AG09319 (cell line): ENCODE data around the gene ATF6B.
A peak's percentile ranks its signal among the peaks of the same experiment; 100 is the strongest.

Experiments used
- DNase-seq: peaks from one replicate; pipeline ENCODE4 v3.0.0-alpha.2; 2010; ENCODE audit warnings: low read depth; ENCODE audit errors: extremely low read depth
- TF ChIP-seq, protein P1 (sequence below): IDR thresholded peaks from 2 replicates; pipeline ENCODE4 v1.5.1; 2011; ENCODE audit warnings: low read depth, mild to moderate bottlenecking, inconsistent platforms, low read length, moderate library complexity

The ATF6B gene

DNA sequence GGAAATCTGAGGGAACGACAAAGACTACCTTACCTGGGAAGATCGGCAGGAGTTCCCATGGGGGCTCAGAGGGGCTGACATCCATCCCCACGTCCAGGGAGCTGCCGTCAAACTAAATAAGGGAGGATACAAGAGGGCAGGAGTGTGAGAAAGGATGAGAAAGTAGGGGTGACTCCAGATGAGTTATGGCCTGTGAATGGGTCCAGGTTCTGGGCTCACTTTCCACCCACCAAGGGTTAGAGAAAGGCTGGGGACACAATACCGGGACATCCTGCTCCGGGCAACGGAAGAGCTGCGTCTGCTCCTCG is 683 bp downstream of the ATF6B start:
- no peak for DNase-seq
- TF ChIP-seq, protein P1, sequence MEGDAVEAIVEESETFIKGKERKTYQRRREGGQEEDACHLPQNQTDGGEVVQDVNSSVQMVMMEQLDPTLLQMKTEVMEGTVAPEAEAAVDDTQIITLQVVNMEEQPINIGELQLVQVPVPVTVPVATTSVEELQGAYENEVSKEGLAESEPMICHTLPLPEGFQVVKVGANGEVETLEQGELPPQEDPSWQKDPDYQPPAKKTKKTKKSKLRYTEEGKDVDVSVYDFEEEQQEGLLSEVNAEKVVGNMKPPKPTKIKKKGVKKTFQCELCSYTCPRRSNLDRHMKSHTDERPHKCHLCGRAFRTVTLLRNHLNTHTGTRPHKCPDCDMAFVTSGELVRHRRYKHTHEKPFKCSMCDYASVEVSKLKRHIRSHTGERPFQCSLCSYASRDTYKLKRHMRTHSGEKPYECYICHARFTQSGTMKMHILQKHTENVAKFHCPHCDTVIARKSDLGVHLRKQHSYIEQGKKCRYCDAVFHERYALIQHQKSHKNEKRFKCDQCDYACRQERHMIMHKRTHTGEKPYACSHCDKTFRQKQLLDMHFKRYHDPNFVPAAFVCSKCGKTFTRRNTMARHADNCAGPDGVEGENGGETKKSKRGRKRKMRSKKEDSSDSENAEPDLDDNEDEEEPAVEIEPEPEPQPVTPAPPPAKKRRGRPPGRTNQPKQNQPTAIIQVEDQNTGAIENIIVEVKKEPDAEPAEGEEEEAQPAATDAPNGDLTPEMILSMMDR = no peak

GRCh38 chr6:32126880-32127279 is 1.2 kb downstream of the ATF6B start:
- TF ChIP-seq, protein P1 = no peak
- no peak for DNase-seq

DNA sequence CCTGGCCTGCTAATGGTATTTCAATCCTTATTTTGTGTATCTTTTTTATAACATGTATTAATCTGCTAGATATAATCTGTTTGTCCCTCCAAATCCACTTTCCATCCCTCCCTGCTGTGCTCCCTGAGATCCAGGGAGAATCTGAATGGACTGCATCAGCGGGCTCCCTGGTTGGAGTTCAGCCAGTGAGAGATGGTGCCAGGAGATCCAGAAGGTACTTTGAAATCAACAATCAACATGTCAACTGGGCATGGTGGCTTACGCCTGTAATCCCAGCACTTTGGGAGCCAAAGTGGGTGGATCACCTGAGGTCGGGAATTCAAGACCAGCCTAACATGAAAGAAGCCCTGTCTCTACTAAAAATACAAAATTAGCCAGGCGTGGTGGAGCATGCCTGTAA is 4.4 kb downstream of the ATF6B start:
- TF ChIP-seq, protein P1 = no peak

GRCh38 chr6:32120573-32121059 is 7.4 kb downstream of the ATF6B start:
- TF ChIP-seq, protein P1 = no peak
- DNase-seq = no peak

More for the DNA sequence above, 4.4 kb downstream of the ATF6B start:
- no peak for DNase-seq

- peak; percentile 79 for DNase-seq
- TF ChIP-seq, protein P1 = peak; percentile 99
These were observed 9.0 kb downstream of the ATF6B start for GRCh38 chr6:32118782-32119628.

DNA sequence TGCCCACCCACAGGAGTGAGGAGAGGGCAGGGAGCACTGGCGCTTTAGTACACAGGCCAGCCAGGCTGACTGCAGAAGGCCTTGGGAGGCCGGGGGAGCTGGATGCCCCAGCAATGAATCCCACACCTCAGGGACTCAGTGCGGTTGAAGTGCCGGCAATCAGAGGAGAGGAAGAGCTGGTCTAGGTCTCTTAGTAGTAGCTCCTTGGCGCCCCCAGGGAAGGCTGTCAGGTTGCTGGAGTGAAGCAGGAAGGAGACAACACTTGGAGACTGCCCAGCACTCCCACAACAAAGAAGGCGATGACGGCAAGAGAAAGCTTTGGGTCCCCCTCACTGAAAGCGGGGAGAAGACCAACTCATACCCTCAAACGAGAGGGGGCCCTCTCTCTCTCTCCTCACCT is 10.6 kb downstream of the ATF6B start:
- TF ChIP-seq, protein P1 = no peak
- no peak for DNase-seq

DNA sequence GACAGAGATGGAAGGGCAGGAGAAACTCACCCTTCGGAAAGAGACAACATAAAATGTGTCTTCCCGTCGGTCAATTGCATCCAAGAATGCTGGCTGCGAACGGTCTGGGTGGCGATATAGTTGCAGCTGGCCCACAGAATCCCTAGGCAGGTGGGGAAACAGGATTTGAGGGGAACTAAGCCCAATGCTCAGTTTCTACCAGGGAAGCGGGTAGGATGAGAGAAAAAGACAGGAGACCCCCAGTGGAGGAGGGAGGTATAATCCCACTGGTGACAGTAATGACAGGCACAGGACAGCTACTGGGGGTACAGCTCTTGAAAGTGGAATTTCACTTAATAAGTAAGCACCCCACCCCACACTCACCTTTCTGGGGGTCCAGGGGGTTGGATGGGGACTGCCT is 11.4 kb downstream of the ATF6B start:
- TF ChIP-seq, protein P1 = peak; percentile 47
- no peak for DNase-seq
